Renal pelvis (tissue), 12 donors: ENCODE measurements around the gene NFXL1. TPM values are rescaled to one million over a fixed set of nuclear protein-coding genes. Genes with fewer than 3 reads are reported as not detected.
"Not testable (repeated sequence)": the region's sequence is repeated elsewhere in the genome, so short reads cannot be mapped to it uniquely, and the experiment has no call there.

Experiments used
- DNase-seq: peaks from one replicate; pipeline ENCODE4 v3.0.0-alpha.2; 2013
- long read RNA-seq, 16 experiments: transcript quantifications; one replicate each; lab custom pipeline, GENCODE V29; 2026
- polyA plus RNA-seq, 3 donors: library from polyadenylated mRNA; unstranded; fragments of 120-200 nt; gene quantifications; one replicate each; pipeline ENCODE4 v1.2.1, GENCODE V29; 2013; ENCODE audit not compliant: insufficient read length in 3 of 3

NFXL1 gene
- polyA plus RNA-seq: 10 to 100 TPM; 23.9 to 27.6 (median 25.9) TPM
- long read RNA-seq, donor 1, partial matches to known transcripts: 0 of 1 reads
- long read RNA-seq, donor 1, other reads (novel, unspliced or antisense): 0 of 1 reads
- long read RNA-seq, donor 2, partial matches to known transcripts: 0 of 1 reads
- long read RNA-seq, donor 2, other reads (novel, unspliced or antisense): 0 of 1 reads
- long read RNA-seq, donor 3: 0 reads
- long read RNA-seq, donor 4, partial matches to known transcripts: 0 of 1 reads
- long read RNA-seq, donor 4, other reads (novel, unspliced or antisense): 0 of 1 reads
- long read RNA-seq, donor 5: 0 reads
- long read RNA-seq, donor 6, partial matches to known transcripts: 0 of 2 reads
- long read RNA-seq, donor 6, other reads (novel, unspliced or antisense): 0 of 2 reads
- long read RNA-seq, donor 7, partial matches to known transcripts: 0 of 1 reads
- long read RNA-seq, donor 7, other reads (novel, unspliced or antisense): 0 of 1 reads
- long read RNA-seq, donor 8: 0 reads
- long read RNA-seq, donor 9, partial matches to known transcripts: 5 of 8 reads
- long read RNA-seq, donor 9, other reads (novel, unspliced or antisense): 0 of 8 reads
- long read RNA-seq, donor 10, partial matches to known transcripts: 0 of 2 reads
- long read RNA-seq, donor 10, other reads (novel, unspliced or antisense): 0 of 2 reads
- long read RNA-seq, donor 11, partial matches to known transcripts: 0 of 3 reads
- long read RNA-seq, donor 11, other reads (novel, unspliced or antisense): 0 of 3 reads
- long read RNA-seq, donor 12, partial matches to known transcripts: 6 of 10 reads
- long read RNA-seq, donor 12, other reads (novel, unspliced or antisense): 0 of 10 reads
- long read RNA-seq, donor 13, partial matches to known transcripts: 0 of 1 reads
- long read RNA-seq, donor 13, other reads (novel, unspliced or antisense): 0 of 1 reads
- long read RNA-seq, donor 14, partial matches to known transcripts: 0 of 2 reads
- long read RNA-seq, donor 14, other reads (novel, unspliced or antisense): 0 of 2 reads
- long read RNA-seq, donor 15, partial matches to known transcripts: 0 of 2 reads
- long read RNA-seq, donor 15, other reads (novel, unspliced or antisense): 0 of 2 reads
- long read RNA-seq, donor 16, partial matches to known transcripts: 0 of 2 reads
- long read RNA-seq, donor 16, other reads (novel, unspliced or antisense): 0 of 2 reads

DNA sequence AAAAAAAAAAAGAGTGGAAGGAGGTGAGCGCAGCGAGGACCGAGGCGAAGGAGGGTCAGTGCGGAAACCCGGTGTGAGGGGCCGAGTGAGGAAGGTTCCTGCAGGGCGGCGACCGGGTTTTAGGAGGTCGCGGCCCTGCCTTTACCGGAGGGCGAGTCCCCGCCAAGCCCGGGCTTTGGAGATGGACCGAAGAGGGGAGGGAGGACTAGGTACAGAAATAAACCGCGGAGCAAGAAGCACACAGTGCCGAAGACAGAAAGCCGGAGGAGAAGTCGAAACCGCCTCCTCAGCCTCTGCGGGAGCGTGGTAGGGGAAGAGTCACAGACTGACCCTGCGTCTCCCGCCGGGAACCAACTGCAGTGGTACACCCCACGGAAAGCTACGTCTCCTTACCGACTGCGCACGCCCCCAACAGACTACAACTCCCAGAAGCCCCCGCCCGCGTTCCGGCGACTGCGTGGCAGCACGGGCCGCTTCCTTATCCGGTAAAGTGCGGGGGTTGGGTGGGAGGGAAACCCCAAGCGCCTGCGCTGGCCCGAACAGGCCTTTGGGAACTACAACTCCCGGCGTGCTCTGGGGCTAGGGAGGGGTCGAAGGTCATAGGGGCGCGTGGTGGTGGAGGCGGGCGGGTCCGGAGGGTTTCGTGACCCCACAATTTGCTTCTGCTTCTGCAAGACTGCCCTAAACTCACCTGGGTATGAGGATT lies at the start of gene NFXL1:
TSS of gene NFXL1 (minus strand) at position 364 of the 706 bp plus-strand sequence. CDS start 380 bp downstream, outside the sequence.
- peak; percentile 96 for DNase-seq

GRCh38 chr4:47954677-47955076 lies 40.3 kb upstream of the NFXL1 start:
- no peak for DNase-seq

DNA sequence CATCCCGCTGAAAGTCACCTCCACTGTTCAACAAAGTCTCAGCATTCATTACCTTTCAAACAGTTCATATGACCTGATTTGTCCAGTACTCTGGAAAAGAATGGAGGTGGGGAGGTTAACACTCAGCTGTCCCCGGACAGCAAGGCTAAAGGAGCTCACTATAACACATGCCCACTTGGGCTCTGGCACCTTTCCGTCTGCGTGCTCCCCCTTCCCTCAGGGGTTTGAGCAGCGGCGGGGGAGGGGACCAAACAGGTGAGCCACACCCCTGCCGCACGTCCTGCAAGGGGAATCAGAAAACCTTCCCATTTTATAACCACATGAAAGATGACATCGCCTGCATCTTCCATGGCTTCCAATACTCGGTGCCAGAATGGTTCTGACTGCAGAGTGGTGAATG lies 39.9 kb upstream of the NFXL1 start:
- DNase-seq: no peak

- DNase-seq: no peak
Measured at GRCh38 chr4:47945930-47946726, 31.7 kb upstream of the NFXL1 start.

DNA sequence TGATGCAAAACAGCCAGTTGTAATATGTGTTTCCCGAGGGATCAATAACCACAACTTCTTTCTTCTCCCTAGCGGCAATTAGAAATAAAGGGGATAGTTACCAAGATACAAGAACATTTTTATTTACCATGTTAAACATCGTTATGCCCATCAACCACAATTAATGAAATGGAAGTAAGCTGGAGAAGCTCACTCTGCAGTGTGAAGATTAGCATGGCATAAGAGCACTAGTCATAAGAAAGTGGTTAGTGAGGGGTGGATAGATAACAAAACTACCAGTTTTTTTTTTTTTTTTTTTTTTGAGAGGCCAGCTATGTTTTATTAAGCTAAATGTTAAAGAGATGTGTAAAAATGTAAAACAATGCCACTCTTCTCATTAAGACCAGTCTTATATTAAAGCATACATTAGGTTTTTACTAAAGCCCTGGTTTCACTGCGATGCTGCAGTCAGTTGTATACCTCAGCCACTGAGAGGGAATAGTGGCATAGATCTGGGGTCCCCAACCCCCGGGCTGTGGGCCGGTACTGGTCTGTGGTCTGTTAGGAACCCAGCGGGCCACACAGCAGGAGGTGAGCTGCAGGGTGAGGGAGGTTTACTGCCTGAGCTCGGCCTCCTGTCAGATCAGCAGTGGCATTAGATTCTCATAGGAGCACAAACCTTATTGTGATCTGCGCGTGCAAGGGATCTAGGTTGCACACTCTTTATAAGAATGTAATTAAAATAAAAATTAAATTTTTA lies 27.9 kb upstream of the NFXL1 start:
- no peak for DNase-seq

GRCh38 chr4:47939456-47939855 lies 25.1 kb upstream of the NFXL1 start:
- DNase-seq: no peak

DNA sequence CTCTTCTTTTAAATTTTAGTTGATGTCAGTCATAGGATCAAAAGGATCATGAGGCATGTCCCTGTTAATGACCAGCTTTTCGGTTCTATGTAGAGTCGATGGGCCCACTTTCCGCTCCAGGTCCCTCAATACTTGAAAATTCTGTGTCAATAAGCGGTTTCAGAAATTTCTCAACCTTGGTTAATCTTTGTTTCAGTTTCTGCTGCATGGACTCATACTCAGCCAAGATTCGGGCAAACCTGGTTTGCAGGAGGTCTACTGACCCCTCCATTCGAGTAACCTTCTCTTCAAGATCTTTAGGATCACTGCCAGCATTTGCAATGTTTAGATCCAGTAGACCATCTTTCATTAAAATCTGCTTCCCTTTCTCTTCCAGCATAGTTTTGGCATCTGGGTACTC lies 22.0 kb upstream of the NFXL1 start:
- DNase-seq: no peak

DNA sequence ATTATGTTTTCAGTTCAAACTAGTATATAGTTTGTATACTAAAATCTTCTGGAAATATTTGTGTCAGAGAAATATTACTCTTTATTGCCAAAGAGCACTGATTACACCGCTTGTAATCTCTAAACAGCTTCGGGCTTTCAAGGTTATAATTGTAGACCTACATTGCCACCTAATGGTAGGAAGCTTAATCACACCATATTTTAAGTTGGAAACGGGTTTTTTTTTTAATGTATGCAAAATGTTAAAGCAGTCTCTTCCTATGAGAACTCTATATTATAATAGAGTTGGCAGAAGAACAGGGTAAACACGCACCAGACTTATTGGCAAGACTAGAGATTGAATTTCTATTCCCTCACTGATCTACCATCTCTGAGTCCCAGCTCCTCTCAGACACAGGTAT lies 19.5 kb upstream of the NFXL1 start:
- peak; percentile 46 for DNase-seq

- no peak for DNase-seq
Measured at GRCh38 chr4:47930971-47931804, 16.8 kb upstream of the NFXL1 start.

DNA sequence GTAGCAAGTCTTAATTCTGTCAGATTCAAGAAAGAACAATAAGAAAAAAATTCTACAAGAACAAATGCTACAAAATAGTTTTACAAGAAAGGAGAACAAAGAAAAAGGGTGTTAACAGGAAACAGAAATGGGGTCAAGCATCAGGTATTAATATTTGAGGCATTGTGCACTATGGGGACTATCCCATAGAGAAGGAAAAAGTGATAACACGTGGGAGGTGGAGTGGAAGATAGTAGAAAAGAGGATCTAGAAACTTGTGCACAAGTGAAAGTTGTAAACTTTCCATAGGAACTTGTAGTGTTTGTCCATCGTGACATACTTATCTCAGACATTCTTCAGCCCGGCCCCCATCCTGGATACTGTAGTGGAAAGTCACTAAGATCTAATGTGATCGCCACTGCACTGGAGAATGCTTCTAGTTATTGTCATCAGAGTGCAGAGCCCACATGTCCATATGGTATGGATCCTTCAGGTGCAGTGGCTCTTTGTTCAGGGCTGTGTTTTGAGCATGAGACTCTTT lies 15.4 kb upstream of the NFXL1 start:
- no peak for DNase-seq

GRCh38 chr4:47926667-47927258 lies 12.4 kb upstream of the NFXL1 start:
- peak; percentile 72 for DNase-seq

DNA sequence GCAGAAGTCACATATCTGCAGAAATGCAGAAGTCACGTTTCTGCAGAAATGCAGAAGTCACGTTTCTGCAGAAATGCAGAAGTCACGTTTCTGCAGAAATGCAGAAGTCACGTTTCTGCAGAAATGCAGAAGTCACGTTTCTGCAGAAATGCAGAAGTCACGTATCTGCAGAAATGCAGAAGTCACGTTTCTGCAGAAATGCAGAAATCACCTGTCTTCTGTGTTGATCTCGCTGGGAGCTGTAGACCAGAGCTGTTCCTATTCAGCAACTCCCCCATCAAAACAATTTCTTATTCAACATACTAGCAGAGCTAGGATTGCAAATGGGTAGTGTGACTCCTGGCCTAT lies 8.9 kb upstream of the NFXL1 start:
- not testable (repeated sequence) for DNase-seq

GRCh38 chr4:47922436-47923260 lies 8.3 kb upstream of the NFXL1 start:
- not testable (repeated sequence) for DNase-seq

DNA sequence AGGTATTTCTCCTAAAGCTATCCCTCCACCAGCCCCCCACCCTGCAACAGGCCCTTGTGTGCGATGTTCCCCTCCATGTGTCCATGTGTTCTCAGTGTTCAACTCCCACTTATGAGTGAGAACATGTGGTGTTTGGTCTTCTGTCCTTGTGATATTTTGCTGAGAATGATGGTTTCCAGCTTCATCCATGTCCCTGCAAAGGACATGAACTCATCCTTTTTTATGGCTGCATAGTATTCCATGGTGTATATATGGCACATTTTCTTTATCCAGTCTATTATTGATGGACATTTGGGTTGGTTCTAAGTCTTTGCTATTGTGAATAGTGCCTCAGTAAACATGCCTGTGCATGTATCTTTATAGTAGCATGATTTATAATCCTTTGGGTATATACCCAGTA lies 2.8 kb upstream of the NFXL1 start:
- not testable (repeated sequence) for DNase-seq

GRCh38 chr4:47915378-47915777 lies 995 bp upstream of the NFXL1 start:
- DNase-seq: no peak

- no peak for DNase-seq
Measured at GRCh38 chr4:47914926-47915237, 499 bp upstream of the NFXL1 start.

DNA sequence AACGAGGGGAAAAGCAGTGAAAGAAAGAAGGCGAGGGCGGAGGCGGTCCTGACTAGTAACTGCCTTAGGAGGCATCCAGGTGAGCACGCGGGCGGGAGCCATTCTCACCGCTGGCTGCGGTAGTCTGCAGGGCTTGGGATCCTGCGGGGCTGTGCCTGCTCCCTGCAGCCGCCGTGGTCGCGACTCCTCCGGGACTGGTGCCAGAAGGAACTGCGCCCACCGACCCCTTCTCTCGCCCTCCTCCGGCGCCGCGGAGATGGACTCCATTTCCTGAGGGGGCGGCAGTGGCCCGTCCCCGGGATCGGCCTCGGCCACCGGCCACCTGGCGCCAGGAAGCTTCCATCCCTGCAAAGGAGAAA lies 543 bp downstream of the NFXL1 start:
- DNase-seq: peak; percentile 29

- peak; percentile 7 for DNase-seq
Measured at GRCh38 chr4:47913330-47913729, 1.1 kb downstream of the NFXL1 start.
